Measurements from ENCODE around the gene EIF5B.

The EIF5B gene

GRCh38 chr2:99397266-99397920 lies 60.2 kb downstream of the EIF5B start:
- Histone ChIP-seq H3K36me3 (ENCODE audit: insufficient read depth, low read length) (peaks cover 88% of the 10 kb centered on the region), H3K4me1 (ENCODE audit: control insufficient read depth, insufficient read depth, low read length) (no peaks in the 10 kb centered on the region), H3K27me3 (ENCODE audit: control insufficient read depth, insufficient read depth, low read length) (no peaks in the 10 kb centered on the region), H3K9ac (ENCODE audit: low read depth, low read length) (no peak overlapping the region), H3K4me3 (ENCODE audit: low read length) (no peak overlapping the region), H3K4me2 (ENCODE audit: low read length) (no peak overlapping the region), H3K9me3 (replicated peaks; ENCODE audit: low read length) (no peaks in the 10 kb centered on the region)

DNA sequence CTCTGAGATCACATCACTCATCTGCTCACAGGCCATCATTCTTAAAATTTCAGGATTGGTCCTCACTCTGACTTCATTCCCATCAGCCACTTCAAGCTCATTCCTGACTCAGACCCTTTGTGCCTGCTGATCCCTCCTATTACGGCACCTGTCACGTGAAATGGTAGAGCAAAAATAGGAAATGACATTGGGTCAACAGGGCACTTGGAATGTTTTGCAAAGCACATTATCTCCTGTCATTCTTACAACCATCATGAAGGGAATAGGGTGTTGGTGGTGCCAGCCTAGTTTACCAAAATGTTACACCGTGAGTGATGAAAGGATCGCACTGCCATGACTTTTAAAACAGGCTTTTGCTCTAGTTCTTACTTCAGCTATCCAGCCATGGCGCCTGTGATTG lies 61.1 kb downstream of the EIF5B start:
- H3K9me3 ChIP-seq (replicated peaks; ENCODE audit: low read length) = no peaks in the 10 kb centered on the region
- H3K36me3 ChIP-seq (ENCODE audit: insufficient read depth, low read length) = peaks cover 86% of the 10 kb centered on the region
- no peak overlapping the region for H3K4me2 ChIP-seq (ENCODE audit: low read length)
- no peaks in the 10 kb centered on the region for H3K27me3 ChIP-seq (ENCODE audit: control insufficient read depth, insufficient read depth, low read length)
- no peaks in the 10 kb centered on the region for H3K4me1 ChIP-seq (ENCODE audit: control insufficient read depth, insufficient read depth, low read length)
- no peak overlapping the region for H3K4me3 ChIP-seq (ENCODE audit: low read length)
- no peak overlapping the region for H3K9ac ChIP-seq (ENCODE audit: low read depth, low read length)

- H3K9me3 ChIP-seq (replicated peaks; ENCODE audit: low read length) = no peaks in the 10 kb centered on the region
- H3K36me3 ChIP-seq (ENCODE audit: insufficient read depth, low read length) = peaks cover 86% of the 10 kb centered on the region
- H3K4me1 ChIP-seq (ENCODE audit: control insufficient read depth, insufficient read depth, low read length) = peaks cover 4% of the 10 kb centered on the region
Measured at GRCh38 chr2:99399063-99399462, 61.9 kb downstream of the EIF5B start.

DNA sequence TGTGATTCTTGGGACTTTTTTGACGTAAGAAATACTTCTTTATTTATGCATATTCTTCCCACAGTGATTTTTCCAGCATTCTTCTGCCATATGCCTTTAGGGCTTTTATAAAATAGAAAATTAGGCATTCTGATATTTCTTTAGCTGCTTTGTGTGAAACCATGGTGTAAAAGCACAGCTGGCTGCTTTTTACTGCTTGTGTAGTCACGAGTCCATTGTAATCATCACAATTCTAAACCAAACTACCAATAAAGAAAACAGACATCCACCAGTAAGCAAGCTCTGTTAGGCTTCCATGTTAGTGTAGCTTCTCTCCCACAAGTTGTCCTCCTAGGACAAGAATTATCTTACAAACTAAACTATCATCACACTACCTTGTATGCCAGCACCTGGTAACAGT lies 62.6 kb downstream of the EIF5B start:
- H3K36me3 ChIP-seq (ENCODE audit: insufficient read depth, low read length) = peaks cover 86% of the 10 kb centered on the region
- no peaks in the 10 kb centered on the region for H3K27me3 ChIP-seq (ENCODE audit: control insufficient read depth, insufficient read depth, low read length)
- no peaks in the 10 kb centered on the region for H3K9me3 ChIP-seq (replicated peaks; ENCODE audit: low read length)
- H3K4me3 ChIP-seq (ENCODE audit: low read length) = no peak overlapping the region
- no peak overlapping the region for H3K4me2 ChIP-seq (ENCODE audit: low read length)
- H3K9ac ChIP-seq (ENCODE audit: low read depth, low read length) = no peak overlapping the region
- H3K4me1 ChIP-seq (ENCODE audit: control insufficient read depth, insufficient read depth, low read length) = peaks cover 4% of the 10 kb centered on the region

More at GRCh38 chr2:99399063-99399462, 61.9 kb downstream of the EIF5B start:
- Histone ChIP-seq H3K27me3 (ENCODE audit: control insufficient read depth, insufficient read depth, low read length) (no peaks in the 10 kb centered on the region), H3K9ac (ENCODE audit: low read depth, low read length) (no peak overlapping the region), H3K4me3 (ENCODE audit: low read length) (no peak overlapping the region), H3K4me2 (ENCODE audit: low read length) (no peak overlapping the region)

GRCh38 chr2:99401841-99402240 lies 64.7 kb downstream of the EIF5B start:
- Histone ChIP-seq H3K36me3 (ENCODE audit: insufficient read depth, low read length) (peaks cover 85% of the 10 kb centered on the region), H3K9me3 (replicated peaks; ENCODE audit: low read length) (no peaks in the 10 kb centered on the region), H3K4me3 (ENCODE audit: low read length) (no peak overlapping the region), H3K9ac (ENCODE audit: low read depth, low read length) (no peak overlapping the region), H3K4me1 (ENCODE audit: control insufficient read depth, insufficient read depth, low read length) (peaks cover 4% of the 10 kb centered on the region), H3K4me2 (ENCODE audit: low read length) (no peak overlapping the region), H3K27me3 (ENCODE audit: control insufficient read depth, insufficient read depth, low read length) (no peaks in the 10 kb centered on the region)

DNA sequence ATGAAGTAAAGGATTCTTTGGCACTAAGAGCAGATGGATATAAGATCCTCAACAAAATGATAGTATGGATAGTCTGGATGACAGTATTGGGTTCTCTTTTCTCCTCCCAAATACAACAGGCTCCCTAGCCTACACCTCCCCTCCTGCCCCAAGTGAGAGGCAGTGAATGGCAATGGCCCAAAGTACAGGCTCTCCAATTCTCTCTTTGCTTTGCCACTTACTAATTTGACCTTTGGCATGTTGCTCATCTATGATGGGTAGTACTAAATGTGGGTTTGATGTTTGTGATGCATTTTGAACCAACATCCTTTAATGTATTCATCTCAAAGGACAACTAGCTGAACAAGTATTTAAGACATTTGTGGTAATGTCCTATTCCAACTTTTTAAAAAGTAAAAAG lies 65.9 kb downstream of the EIF5B start:
- Histone ChIP-seq H3K9ac (ENCODE audit: low read depth, low read length) (no peak overlapping the region), H3K4me3 (ENCODE audit: low read length) (no peak overlapping the region), H3K9me3 (replicated peaks; ENCODE audit: low read length) (no peaks in the 10 kb centered on the region)

DNA sequence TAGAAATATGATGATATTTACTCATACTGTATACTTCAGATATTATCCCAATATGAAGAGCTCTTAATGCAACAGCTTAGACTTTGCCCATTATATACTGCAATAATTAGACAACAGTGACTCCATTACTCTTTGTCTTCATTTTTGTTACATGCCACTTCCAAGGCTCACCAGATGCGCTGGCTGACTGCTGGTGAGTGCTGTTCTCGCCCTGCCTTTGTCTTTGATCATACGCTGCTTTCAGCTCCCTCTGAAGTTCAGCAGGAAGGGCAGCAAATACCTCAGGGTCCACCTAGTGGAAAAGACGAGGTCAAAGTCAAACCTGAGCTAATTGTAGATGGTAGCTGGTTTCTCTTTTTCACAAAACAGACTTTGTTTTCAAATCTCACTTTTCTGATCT lies 66.3 kb downstream of the EIF5B start:
- no peak overlapping the region for H3K4me2 ChIP-seq (ENCODE audit: low read length)
- peaks cover 72% of the 10 kb centered on the region for H3K36me3 ChIP-seq (ENCODE audit: insufficient read depth, low read length)
- H3K4me1 ChIP-seq (ENCODE audit: control insufficient read depth, insufficient read depth, low read length) = peaks cover 4% of the 10 kb centered on the region
- H3K9me3 ChIP-seq (replicated peaks; ENCODE audit: low read length) = no peaks in the 10 kb centered on the region
- no peak overlapping the region for H3K9ac ChIP-seq (ENCODE audit: low read depth, low read length)
- no peaks in the 10 kb centered on the region for H3K27me3 ChIP-seq (ENCODE audit: control insufficient read depth, insufficient read depth, low read length)
- H3K4me3 ChIP-seq (ENCODE audit: low read length) = no peak overlapping the region

More for the DNA sequence above, 65.9 kb downstream of the EIF5B start:
- Histone ChIP-seq H3K4me2 (ENCODE audit: low read length) (no peak overlapping the region), H3K27me3 (ENCODE audit: control insufficient read depth, insufficient read depth, low read length) (no peaks in the 10 kb centered on the region), H3K36me3 (ENCODE audit: insufficient read depth, low read length) (peaks cover 74% of the 10 kb centered on the region), H3K4me1 (ENCODE audit: control insufficient read depth, insufficient read depth, low read length) (peaks cover 4% of the 10 kb centered on the region)

DNA sequence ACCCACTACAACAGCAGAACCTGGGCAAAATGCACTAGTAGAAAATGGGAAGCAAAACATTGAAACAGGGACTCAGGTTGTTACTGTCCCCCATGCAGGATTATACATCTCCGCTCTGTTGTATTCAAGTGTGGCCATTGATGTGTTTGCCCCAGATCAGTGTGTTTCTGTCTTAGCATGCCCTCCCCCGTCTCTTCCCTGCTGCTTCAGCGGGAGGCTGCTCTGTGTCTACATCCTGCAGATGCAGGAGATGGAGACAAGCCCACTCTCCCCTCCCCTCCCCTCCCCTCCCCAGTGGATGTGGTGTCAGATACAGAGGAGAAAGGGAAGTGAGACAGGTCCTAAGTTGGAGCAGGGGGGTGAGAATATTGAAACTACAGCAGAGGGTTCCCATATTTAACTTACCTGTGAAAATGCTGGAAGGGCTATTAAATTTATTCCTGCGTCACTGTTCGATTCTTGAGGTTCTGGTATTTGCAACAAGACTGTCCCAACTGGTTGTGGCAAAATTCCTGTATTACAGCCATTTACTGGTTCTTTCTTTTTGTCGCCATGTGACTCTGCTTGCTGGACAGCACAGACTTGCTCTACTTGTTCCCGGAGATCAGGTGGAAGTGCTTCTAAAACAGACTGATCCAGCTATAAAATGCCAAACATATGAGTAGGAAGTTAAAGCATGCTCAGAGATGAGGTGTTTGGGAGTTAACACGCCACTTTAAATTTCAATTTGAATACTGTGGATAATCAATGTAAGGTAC lies 67.0 kb downstream of the EIF5B start:
- no peak overlapping the region for H3K9ac ChIP-seq (ENCODE audit: low read depth, low read length)
- no peaks in the 10 kb centered on the region for H3K9me3 ChIP-seq (replicated peaks; ENCODE audit: low read length)
- peaks cover 72% of the 10 kb centered on the region for H3K36me3 ChIP-seq (ENCODE audit: insufficient read depth, low read length)
- peaks cover 4% of the 10 kb centered on the region for H3K4me1 ChIP-seq (ENCODE audit: control insufficient read depth, insufficient read depth, low read length)
- no peak overlapping the region for H3K4me3 ChIP-seq (ENCODE audit: low read length)
- no peak overlapping the region for H3K4me2 ChIP-seq (ENCODE audit: low read length)
- H3K27me3 ChIP-seq (ENCODE audit: control insufficient read depth, insufficient read depth, low read length) = no peaks in the 10 kb centered on the region

DNA sequence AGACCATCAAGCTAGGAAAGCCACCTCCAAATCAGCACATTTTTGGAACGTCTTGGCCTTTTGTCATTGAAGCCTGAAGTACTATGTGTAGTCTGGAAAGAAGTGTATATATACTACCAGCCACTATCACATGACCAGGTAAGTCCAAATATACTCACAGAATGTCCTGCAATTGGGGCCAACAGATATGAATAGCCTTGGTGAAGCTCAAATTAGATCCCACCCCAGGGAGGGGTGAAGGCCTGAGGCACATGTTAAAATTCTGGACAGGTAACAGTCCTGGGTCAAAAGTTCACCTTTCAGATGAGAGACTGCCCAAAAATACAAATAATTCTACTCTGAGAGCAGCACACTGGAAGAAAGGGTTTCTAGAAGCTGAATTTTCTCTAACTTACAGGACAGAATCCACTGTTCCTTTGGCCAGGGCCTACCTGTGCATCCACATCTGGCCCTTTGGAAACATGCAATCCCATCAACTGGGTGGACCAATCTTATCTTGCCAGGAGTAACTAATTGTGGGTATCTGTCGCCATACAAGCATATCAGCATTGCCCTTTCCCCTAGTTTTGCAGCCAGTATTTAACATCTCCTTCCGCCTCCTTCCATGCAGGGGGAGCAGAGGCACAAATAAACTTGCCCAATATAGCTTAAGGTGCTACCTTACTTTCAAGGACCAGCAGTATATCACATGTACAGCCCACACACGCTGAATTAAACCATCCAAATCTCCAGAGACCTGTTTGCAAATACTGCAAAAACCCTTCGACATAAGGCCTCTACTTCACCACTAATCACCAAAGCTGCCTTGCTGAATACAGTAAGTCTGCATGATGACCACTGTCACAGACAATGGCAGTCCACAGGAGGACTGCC lies 67.8 kb downstream of the EIF5B start:
- H3K27me3 ChIP-seq (ENCODE audit: control insufficient read depth, insufficient read depth, low read length) = no peaks in the 10 kb centered on the region
- peaks cover 67% of the 10 kb centered on the region for H3K36me3 ChIP-seq (ENCODE audit: insufficient read depth, low read length)
- peaks cover 4% of the 10 kb centered on the region for H3K4me1 ChIP-seq (ENCODE audit: control insufficient read depth, insufficient read depth, low read length)
- no peak overlapping the region for H3K4me3 ChIP-seq (ENCODE audit: low read length)
- H3K9me3 ChIP-seq (replicated peaks; ENCODE audit: low read length) = no peaks in the 10 kb centered on the region
- no peak overlapping the region for H3K9ac ChIP-seq (ENCODE audit: low read depth, low read length)
- no peak overlapping the region for H3K4me2 ChIP-seq (ENCODE audit: low read length)

- Histone ChIP-seq H3K36me3 (ENCODE audit: insufficient read depth, low read length) (peaks cover 67% of the 10 kb centered on the region), H3K4me1 (ENCODE audit: control insufficient read depth, insufficient read depth, low read length) (peaks cover 4% of the 10 kb centered on the region), H3K9me3 (replicated peaks; ENCODE audit: low read length) (no peaks in the 10 kb centered on the region), H3K9ac (ENCODE audit: low read depth, low read length) (no peak overlapping the region), H3K27me3 (ENCODE audit: control insufficient read depth, insufficient read depth, low read length) (no peaks in the 10 kb centered on the region), H3K4me3 (ENCODE audit: low read length) (no peak overlapping the region), H3K4me2 (ENCODE audit: low read length) (no peak overlapping the region)
Measured at GRCh38 chr2:99406137-99406536, 68.9 kb downstream of the EIF5B start.

DNA sequence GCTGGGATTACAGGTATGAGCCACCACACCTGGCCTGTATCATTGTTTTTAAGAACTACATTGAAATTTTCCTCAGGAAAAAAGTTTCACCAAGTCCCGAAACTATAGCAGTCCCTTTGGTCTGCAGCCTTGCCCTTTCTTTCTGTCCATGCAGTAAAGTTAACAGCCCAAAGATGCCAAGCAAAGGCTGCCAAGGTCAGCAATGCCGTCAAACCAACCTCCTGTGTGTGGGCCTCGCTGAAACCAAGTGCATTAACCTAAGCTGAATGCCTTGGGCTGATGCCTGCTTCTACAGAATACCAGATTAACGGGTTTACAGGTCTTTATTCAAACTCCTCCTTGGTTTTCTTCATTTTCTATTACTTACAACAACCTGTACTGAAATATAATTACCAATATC lies 73.1 kb downstream of the EIF5B start:
- no peak overlapping the region for H3K4me3 ChIP-seq (ENCODE audit: low read length)
- H3K36me3 ChIP-seq (ENCODE audit: insufficient read depth, low read length) = peaks cover 64% of the 10 kb centered on the region
- no peaks in the 10 kb centered on the region for H3K9me3 ChIP-seq (replicated peaks; ENCODE audit: low read length)
- H3K27me3 ChIP-seq (ENCODE audit: control insufficient read depth, insufficient read depth, low read length) = no peaks in the 10 kb centered on the region
- no peak overlapping the region for H3K9ac ChIP-seq (ENCODE audit: low read depth, low read length)
- H3K4me1 ChIP-seq (ENCODE audit: control insufficient read depth, insufficient read depth, low read length) = no peaks in the 10 kb centered on the region
- H3K4me2 ChIP-seq (ENCODE audit: low read length) = no peak overlapping the region
